Stimulated activated CD8-positive, alpha-beta memory T cell treated with anti-CD3 and anti-CD28 coated beads, Interleukin-4, amount 100 ng/mL, for 1 hour (primary cell): ENCODE results near the gene TRIM29.

Experiments used
- DNase-seq, 2 donors: peaks; one replicate each; pipeline ENCODE4 v3.0.0-alpha.2; 2020; ENCODE audit warnings: low read depth in 2 of 2, low spot score in 1 of 2

Gene TRIM29

GRCh38 chr11:120097721-120098385, 40.1 kb downstream of the TRIM29 start:
- no peak for DNase-seq

GRCh38 chr11:120096369-120097191, 41.3 kb downstream of the TRIM29 start:
- DNase-seq = no peak

DNA sequence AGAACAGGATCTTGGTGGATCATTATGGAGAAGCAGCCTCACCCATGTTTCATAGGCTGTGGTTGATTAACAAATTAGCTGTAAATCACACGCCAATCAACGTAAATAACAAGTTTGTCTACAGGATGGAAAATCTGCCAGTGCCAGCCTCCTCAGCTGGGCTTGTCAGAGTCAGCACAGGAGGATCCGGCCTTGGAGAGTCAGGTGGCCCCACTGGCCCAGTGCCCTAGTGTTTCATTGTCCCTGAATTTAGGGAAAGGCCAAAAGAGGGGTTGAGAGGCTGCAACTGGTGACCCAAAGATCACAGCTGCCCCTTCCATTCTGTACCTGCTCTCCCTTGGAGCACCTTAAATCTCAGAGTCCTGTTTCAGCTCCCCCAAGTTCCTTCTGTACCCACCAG, 42.4 kb downstream of the TRIM29 start:
- DNase-seq = no peak

GRCh38 chr11:120091701-120092100, 46.2 kb downstream of the TRIM29 start:
- DNase-seq = no peak

- DNase-seq = no peak
Measured at GRCh38 chr11:120091121-120091520, 46.8 kb downstream of the TRIM29 start.

- DNase-seq = no peak
Measured at GRCh38 chr11:120090411-120090810, 47.5 kb downstream of the TRIM29 start.

DNA sequence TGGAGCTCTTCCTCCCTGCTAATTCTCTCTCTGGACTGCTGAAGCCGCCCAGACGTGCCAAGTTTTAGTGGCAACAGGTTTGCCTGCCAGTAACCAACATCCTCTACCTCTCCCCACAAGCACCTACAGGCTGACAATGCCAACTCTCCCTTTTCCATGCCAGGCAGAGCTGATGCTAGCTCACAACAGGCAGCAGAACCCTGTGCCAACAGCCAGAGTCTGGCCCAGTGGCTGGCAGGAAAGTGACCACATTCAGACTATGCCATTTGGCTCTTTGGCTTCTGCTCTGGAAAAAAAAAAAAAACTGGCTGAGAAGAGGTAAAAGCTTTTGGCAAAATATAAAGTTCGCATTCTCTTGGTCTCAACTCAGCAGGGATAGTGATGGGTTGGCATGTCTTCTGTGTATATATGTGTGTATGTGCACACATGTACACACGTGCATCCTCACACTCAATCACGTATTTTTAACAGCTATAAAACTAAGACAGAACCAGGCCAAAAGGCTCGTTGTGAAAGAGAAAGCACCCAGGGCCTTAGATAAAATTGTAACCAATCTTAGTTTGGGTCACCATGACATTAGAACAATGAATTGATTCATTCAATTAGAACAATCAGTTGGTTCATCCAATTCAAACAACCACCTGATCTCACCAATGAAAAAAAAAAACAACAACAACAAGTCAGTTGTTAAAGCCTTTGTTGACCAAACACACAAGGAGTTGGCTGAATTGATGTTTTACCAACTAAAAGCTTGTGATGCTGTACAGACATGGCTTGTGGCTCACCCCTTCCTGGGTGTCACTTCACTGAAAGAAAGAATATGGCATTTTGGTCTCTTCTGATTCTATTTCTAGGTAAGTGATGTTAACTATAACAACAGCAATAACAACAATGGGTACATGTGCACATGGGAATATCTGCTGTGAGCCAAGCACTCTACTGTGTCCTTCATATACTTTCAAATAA, 48.6 kb downstream of the TRIM29 start:
- no peak for DNase-seq

- DNase-seq = no peak
Measured at GRCh38 chr11:120088056-120088455, 49.9 kb downstream of the TRIM29 start.

DNA sequence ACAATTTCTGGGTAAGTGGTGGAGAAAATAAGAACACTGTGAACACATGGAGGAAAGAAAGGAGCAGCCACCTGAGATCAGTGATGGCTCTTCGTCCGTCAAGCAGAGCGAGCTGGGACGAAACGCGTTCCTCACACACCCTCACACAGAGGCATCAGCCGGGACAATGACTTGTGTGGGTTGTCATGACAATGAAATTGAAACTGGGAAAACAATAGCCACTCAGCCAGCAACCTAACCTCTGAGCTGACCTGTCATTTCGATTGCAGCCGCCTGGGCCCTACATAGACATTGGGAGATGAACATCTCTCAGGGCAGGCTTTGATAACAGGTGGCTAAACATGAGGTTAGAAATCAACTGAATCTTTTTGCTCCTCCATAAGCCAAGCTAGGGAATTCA, 51.3 kb downstream of the TRIM29 start:
- no peak for DNase-seq

DNA sequence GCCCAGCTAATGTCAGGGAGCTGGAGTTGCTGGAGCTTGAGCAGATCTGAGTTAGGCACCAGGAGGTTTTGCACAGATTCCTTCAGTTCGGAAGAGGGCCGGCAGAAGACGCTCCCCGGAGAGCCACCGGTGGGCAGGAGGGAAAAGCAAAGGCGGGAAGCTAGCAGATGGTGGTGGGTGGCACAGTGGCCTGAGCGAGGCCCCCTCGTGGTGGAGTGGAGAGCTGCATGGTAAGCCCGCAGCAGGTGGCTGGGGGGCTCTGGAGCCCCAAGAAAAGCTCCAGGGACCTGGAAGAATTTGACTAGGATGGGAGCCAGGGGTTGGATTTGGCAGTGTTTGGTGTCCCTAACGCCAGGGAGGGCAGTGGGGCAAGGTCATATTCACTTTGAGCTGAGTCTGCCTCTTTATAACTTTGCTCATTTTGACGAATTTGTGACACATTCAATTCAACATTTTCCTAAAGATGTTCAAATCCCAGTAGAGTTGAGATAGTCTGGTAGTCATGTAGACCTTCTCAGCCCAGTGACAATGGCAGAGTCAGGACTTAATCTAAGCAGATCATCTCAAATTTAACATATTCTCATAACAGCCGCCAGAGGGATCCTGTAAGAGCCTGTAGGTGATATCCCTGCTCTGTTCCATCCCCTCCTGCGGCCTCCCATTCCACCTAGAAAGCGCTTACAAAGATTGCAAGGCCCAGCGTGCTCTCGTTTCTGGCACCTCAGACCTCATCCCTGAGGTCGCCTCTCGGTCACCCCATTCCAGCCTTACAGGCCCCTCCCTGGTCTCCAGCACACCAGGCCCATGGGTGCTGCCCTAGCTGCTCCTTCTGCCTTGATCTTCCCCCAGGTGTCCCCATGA, 57.9 kb downstream of the TRIM29 start:
- DNase-seq = peak in 1 of 2 donors; percentile 3

- no peak for DNase-seq
Measured at GRCh38 chr11:120078397-120078796, 59.5 kb downstream of the TRIM29 start.

GRCh38 chr11:120074076-120074475, 63.8 kb downstream of the TRIM29 start:
- no peak for DNase-seq

- DNase-seq = no peak
Measured at GRCh38 chr11:120073196-120073595, 64.7 kb downstream of the TRIM29 start.

DNA sequence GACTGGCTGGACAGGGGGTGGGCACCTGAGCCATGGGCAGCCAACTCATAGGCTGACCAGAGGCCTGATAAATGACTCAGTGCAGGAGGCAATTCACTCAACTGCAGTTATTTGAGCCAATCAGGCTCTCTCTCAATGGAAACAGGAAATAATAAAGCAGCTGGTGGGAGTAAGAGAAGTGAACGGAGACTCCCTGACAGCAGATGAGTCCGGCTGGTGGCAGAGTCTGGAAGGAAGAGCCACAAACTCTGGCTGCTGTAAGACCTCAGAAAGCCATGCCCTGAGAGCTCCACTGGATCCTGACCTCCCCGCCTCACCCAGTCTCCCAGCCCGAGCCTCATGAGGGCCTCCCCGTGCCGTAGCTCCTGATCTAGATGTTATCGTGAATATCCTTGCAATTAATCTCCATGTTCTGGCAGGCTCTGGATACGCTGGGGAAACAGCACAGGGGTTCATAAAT, 69.8 kb downstream of the TRIM29 start:
- DNase-seq = no peak

DNA sequence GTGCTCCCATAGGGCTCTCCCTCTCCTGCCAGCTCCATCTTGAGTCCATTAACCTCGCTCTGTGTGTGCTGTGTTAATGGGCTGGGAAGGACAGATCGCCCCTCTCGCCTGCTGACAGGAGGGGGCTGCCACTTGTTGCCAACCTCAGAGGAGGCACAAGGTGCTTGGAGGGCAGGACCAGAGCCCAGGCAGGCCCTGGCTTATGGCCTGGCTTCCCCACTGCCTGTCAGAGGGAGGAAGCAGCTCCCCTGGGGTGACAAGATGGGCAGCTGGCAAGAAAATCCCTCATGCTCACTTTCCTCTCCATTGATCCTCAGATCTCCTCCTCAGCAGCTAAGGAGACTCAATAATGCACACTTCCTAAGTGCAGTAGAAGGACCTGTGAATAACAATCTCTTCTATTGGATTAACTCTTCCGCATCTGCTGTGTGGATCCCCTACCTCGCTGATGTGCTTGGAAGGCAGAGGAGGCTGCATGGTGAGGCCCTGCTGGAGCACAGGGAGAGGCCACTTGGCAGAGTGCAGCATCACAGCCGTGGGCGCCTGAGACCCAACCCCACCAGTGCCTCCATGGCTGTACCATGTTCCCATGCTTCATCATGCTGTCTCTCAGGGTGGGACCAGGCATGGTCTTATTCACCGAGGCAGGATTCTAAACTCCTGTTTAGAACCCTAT, 70.3 kb downstream of the TRIM29 start:
- DNase-seq = no peak

GRCh38 chr11:120066738-120067437, 71.0 kb downstream of the TRIM29 start:
- no peak for DNase-seq

DNA sequence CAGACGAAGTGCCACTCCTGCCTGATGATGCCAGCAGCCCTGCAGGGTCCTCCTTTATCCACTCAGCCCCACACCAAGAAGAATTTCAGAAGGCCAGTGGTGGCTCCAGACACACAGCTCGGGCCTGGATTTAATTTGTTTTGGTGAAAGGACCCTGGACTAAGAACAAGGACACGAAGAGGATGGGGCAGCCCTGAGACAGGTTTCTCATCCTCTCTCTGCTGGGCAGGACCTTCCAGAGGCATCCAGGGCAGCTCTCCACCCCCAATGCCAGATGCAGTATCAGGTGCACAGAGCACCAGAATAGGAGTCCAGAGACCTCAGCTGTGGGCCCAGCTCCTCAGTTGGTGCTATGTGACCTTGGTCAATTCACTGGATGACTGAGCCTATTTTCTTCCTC, 72.0 kb downstream of the TRIM29 start:
- no peak for DNase-seq

- no peak for DNase-seq
Measured at GRCh38 chr11:120065176-120065575, 72.7 kb downstream of the TRIM29 start.

DNA sequence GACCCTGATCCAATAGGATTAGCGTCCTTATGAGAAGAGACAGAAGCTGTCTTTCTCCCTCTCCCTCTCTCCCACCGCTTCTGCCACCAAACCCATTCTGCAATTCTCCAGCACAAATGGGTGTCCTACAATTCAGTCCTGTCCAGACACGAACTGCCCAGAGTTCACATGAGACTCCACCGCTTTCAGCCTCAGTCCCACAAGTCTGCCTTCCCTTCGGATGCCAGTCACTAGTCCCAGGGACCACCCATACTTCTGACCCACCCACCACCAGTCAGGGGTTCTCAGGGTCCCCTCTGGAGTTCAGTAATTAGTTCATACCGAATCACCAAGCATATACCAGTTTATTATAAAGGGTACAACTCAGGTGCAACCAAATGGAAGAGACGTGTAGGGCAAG, 73.6 kb downstream of the TRIM29 start:
- no peak for DNase-seq
